Type B pancreatic cell (in vitro differentiated cells): ENCODE measurements around the gene MOBP. TPM values are rescaled to one million over a fixed set of nuclear protein-coding genes. Genes with fewer than 3 reads are reported as not detected.

ENCODE experiments used
- DNase-seq: peaks from one replicate; pipeline ENCODE4 v3.0.0; 2021; ENCODE audit warnings: mixed read lengths; ENCODE audit not compliant: unreplicated experiment; ENCODE audit errors: extremely low spot score
- H3K27ac Mint-ChIP-seq: 2 replicates; pipeline ENCODE4 v1.8.0; 2021; ENCODE audit warnings: mild to moderate bottlenecking, mixed read lengths
- H3K27me3 Mint-ChIP-seq: 2 replicates; pipeline ENCODE4 v1.8.0; 2021; ENCODE audit warnings: mixed read lengths
- H3K36me3 Mint-ChIP-seq: 2 replicates; pipeline ENCODE4 v1.8.0; 2021; ENCODE audit warnings: mixed read lengths
- H3K4me1 Mint-ChIP-seq: one replicate; pipeline ENCODE4 v1.8.0; 2021; ENCODE audit warnings: mixed read lengths; ENCODE audit not compliant: unreplicated experiment
- H3K4me3 Mint-ChIP-seq: 2 replicates; pipeline ENCODE4 v1.8.0; 2021; ENCODE audit warnings: mild to moderate bottlenecking, mixed read lengths
- H3K9me3 Mint-ChIP-seq: 2 replicates; pipeline ENCODE4 v1.8.0; 2021; ENCODE audit warnings: mixed read lengths
- CTCF ChIP-seq: fragments of 200-600 bp; sonication (generic); conservative IDR thresholded peaks from 2 replicates; pipeline ENCODE4 v1.5.0; 2021; ENCODE audit warnings: antibody characterized with exemption, mild to moderate bottlenecking
- total RNA-seq: library from RNA; stranded (reverse); gene quantifications from 2 replicates; pipeline ENCODE4 v1.2.1, GENCODE V29; 2021; ENCODE audit warnings: low replicate concordance

The MOBP gene
- total RNA-seq, 1 donor from 2014 or later, result not detected

- TF ChIP-seq CTCF, result no peak
- Mint-ChIP-seq H3K4me3 (no peak overlapping the region), H3K27me3 (peaks cover 4% of the 10 kb centered on the region), H3K9me3 (no peaks in the 10 kb centered on the region), H3K36me3 (no peaks in the 10 kb centered on the region), H3K4me1 (no peaks in the 10 kb centered on the region), H3K27ac (no peak overlapping the region)
- no peak for DNase-seq
These were observed 40.0 kb upstream of the MOBP start for GRCh38 chr3:39427506-39427905.

- no peak for DNase-seq
- no peaks in the 10 kb centered on the region for H3K4me1 Mint-ChIP-seq
- no peak overlapping the region for H3K27ac Mint-ChIP-seq
- no peak for TF ChIP-seq CTCF
- H3K36me3 Mint-ChIP-seq, result no peaks in the 10 kb centered on the region
- no peaks in the 10 kb centered on the region for H3K9me3 Mint-ChIP-seq
- H3K4me3 Mint-ChIP-seq, result no peak overlapping the region
- peaks cover 4% of the 10 kb centered on the region for H3K27me3 Mint-ChIP-seq
These were observed 38.7 kb upstream of the MOBP start for GRCh38 chr3:39428745-39429201.

- TF ChIP-seq CTCF, result no peak
- no peak for DNase-seq
- Mint-ChIP-seq H3K27me3 (peaks cover 4% of the 10 kb centered on the region), H3K27ac (no peak overlapping the region), H3K4me3 (no peak overlapping the region), H3K9me3 (no peaks in the 10 kb centered on the region), H3K4me1 (no peaks in the 10 kb centered on the region), H3K36me3 (no peaks in the 10 kb centered on the region)
These were observed 38.0 kb upstream of the MOBP start for GRCh38 chr3:39429466-39429865.

GRCh38 chr3:39432342-39432741 is 35.1 kb upstream of the MOBP start:
- Mint-ChIP-seq H3K4me1 (no peaks in the 10 kb centered on the region), H3K36me3 (no peaks in the 10 kb centered on the region), H3K9me3 (no peaks in the 10 kb centered on the region), H3K4me3 (no peak overlapping the region), H3K27ac (no peak overlapping the region), H3K27me3 (peaks cover 4% of the 10 kb centered on the region)
- no peak for TF ChIP-seq CTCF
- no peak for DNase-seq

- H3K36me3 Mint-ChIP-seq, result no peaks in the 10 kb centered on the region
- no peaks in the 10 kb centered on the region for H3K9me3 Mint-ChIP-seq
- DNase-seq, result no peak
- peaks cover 4% of the 10 kb centered on the region for H3K27me3 Mint-ChIP-seq
- no peak for TF ChIP-seq CTCF
- H3K27ac Mint-ChIP-seq, result no peak overlapping the region
- no peaks in the 10 kb centered on the region for H3K4me1 Mint-ChIP-seq
- no peak overlapping the region for H3K4me3 Mint-ChIP-seq
These were observed 33.8 kb upstream of the MOBP start for GRCh38 chr3:39433642-39434041.

- no peak for DNase-seq
- no peak overlapping the region for H3K27ac Mint-ChIP-seq
- H3K9me3 Mint-ChIP-seq, result no peaks in the 10 kb centered on the region
- peaks cover 4% of the 10 kb centered on the region for H3K27me3 Mint-ChIP-seq
- H3K4me1 Mint-ChIP-seq, result no peaks in the 10 kb centered on the region
- H3K4me3 Mint-ChIP-seq, result no peak overlapping the region
- no peak for TF ChIP-seq CTCF
- no peaks in the 10 kb centered on the region for H3K36me3 Mint-ChIP-seq
These were observed 32.9 kb upstream of the MOBP start for GRCh38 chr3:39434574-39434973.
